ENCODE results near the gene HES3. TPM values are rescaled to one million over a fixed set of nuclear protein-coding genes. Genes with fewer than 3 reads are reported as not detected.

Gene HES3
- total RNA-seq, 1 experiment from 2014 or later = not detected

DNA sequence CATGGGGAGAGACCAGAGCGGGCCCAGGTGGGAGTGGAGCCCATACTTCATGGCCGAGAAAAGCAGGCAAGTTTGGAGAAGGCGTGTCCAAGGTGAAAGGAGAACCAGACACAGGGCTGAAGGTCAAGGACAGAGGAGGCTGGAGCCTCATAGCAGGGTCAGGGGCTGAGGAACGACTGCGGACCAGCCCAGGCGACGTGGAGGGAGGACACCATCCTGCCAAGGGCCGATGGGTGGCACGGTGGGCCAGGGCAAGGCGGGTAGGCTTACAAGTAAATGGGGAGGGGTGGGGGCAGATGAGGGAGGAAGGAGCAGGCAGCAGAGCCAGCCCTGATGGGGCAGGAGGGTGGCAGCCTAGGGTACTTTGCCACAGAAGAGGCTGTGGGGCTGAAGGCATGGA, 35.1 kb downstream of the HES3 start (continued):
- TF ChIP-seq, protein P1, sequence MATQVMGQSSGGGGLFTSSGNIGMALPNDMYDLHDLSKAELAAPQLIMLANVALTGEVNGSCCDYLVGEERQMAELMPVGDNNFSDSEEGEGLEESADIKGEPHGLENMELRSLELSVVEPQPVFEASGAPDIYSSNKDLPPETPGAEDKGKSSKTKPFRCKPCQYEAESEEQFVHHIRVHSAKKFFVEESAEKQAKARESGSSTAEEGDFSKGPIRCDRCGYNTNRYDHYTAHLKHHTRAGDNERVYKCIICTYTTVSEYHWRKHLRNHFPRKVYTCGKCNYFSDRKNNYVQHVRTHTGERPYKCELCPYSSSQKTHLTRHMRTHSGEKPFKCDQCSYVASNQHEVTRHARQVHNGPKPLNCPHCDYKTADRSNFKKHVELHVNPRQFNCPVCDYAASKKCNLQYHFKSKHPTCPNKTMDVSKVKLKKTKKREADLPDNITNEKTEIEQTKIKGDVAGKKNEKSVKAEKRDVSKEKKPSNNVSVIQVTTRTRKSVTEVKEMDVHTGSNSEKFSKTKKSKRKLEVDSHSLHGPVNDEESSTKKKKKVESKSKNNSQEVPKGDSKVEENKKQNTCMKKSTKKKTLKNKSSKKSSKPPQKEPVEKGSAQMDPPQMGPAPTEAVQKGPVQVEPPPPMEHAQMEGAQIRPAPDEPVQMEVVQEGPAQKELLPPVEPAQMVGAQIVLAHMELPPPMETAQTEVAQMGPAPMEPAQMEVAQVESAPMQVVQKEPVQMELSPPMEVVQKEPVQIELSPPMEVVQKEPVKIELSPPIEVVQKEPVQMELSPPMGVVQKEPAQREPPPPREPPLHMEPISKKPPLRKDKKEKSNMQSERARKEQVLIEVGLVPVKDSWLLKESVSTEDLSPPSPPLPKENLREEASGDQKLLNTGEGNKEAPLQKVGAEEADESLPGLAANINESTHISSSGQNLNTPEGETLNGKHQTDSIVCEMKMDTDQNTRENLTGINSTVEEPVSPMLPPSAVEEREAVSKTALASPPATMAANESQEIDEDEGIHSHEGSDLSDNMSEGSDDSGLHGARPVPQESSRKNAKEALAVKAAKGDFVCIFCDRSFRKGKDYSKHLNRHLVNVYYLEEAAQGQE (IDR thresholded peaks at IDR 0.05; ENCODE audit: low read depth) = no peak
- TF ChIP-seq, protein P2, sequence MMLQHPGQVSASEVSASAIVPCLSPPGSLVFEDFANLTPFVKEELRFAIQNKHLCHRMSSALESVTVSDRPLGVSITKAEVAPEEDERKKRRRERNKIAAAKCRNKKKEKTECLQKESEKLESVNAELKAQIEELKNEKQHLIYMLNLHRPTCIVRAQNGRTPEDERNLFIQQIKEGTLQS (IDR thresholded peaks at IDR 0.05) = no peak
- TF ChIP-seq POLR2A (IDR thresholded peaks at IDR 0.05; ENCODE audit: borderline replicate concordance, extremely low read depth, insufficient read depth, insufficient read length) = no peak
- TF ChIP-seq ELF1 (IDR thresholded peaks at IDR 0.05; ENCODE audit: borderline replicate concordance, low read depth) = no peak

DNA sequence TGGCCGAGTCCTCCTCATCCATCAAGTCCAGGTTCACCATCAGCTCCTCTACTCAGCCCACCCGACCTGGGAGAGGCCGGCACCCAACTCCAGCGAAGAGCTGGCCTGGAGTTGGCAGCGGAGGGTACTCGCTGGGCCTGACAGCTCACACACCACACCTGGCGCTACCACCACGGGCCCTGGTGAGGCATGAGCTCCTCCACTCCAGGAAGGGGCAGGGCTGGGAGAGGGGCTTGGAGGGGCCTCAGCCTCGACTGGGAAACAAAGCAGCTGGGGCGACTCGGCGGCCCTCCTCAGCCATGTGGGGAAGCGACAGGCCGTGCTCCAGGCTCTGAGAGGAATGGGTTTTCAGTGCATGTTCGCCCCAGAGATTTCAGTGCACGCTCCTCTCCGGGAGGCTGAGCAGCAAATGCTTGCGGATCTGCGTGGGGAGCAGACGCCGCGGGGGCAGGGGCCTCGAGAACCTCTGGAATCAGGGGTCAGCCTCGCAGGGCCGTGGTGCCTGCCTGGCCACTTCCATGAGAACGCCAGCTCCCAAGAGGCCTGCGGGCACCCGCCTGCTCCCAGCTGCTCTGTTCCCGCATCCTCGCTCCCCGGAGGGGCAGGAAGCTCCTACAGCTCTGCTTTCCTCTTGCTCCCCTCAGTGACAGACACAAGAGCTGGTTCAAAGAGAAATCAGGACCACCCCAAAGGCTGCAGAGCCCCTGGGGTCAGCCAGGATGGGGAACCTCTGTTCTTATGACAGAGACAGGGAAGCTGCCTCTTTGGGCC, 35.8 kb downstream of the HES3 start:
- Histone ChIP-seq H3K27ac (ENCODE audit: low read depth, low read length) (no peak overlapping the region), H3K79me2 (ENCODE audit: insufficient read depth, low read length) (no peaks in the 10 kb centered on the region), H3K27me3 (ENCODE audit: insufficient read depth, low read length) (no peaks in the 10 kb centered on the region), H3K9me2 (ENCODE audit: insufficient read depth) (no peaks in the 10 kb centered on the region), H3K4me1 (ENCODE audit: control insufficient read depth in 1 of 2, insufficient read depth in 2 of 2, low read length in 2 of 2) (no peaks in the 10 kb centered on the region), H3K4me3 (replicated peaks in 1 of 2; ENCODE audit: low read depth in 1 of 2, low read length in 2 of 2) (no peak overlapping the region), H3K36me3 (ENCODE audit: control insufficient read depth in 1 of 2, insufficient read depth in 2 of 2, low read length in 2 of 2) (no peaks in the 10 kb centered on the region; a peak in 1 of 4 replicates), H2AFZ (ENCODE audit: low read depth, low read length, poor library complexity, severe bottlenecking) (no peak overlapping the region), H4K20me1 (ENCODE audit: insufficient read depth) (no peaks in the 10 kb centered on the region), H3K9me3 (ENCODE audit: control insufficient read depth in 1 of 2, insufficient read depth in 1 of 2, low read depth in 1 of 2, low read length in 2 of 2) (no peaks in the 10 kb centered on the region), H3K4me2 (ENCODE audit: low read length) (no peak overlapping the region), H3K9ac (ENCODE audit: low read length) (no peak overlapping the region)
- no TSS peak for BruUV-seq (replicated peaks)
- ChIA-PET POLR2A (no interaction called here), RAD21 (ENCODE audit: low non-redundant PET in 1 of 2, low total read pairs in 2 of 2, uncharacterized antibody in 2 of 2, unreplicated experiment in 2 of 2) (no interaction called here), CTCF (no interaction called here)
- DNase-seq (ENCODE audit: low read depth, low spot score) = no peak
- ATAC-seq = no peak
- intact Hi-C loops (cut with micrococcal nuclease) = no loop called here
- TF ChIP-seq POLR2A (IDR thresholded peaks at IDR 0.05; ENCODE audit: borderline replicate concordance, extremely low read depth, insufficient read depth, insufficient read length) (no peak), SRF (IDR thresholded peaks at IDR 0.05; ENCODE audit: low read depth) (no peak), TCF7L2 (IDR thresholded peaks at IDR 0.05; ENCODE audit: borderline replicate concordance, extremely low read depth, insufficient read depth, insufficient read length) (no peak), ZNF274 (IDR thresholded peaks at IDR 0.05; ENCODE audit: low read depth, low read length) (no peak), EZH2 (IDR thresholded peaks at IDR 0.05) (no peak), ELF1 (IDR thresholded peaks at IDR 0.05; ENCODE audit: borderline replicate concordance, low read depth) (no peak), SP1 (IDR thresholded peaks at IDR 0.05; ENCODE audit: low read depth) (no peak), EGR1 (IDR thresholded peaks at IDR 0.05; ENCODE audit: low read depth) (no peak), RAD21 (IDR thresholded peaks at IDR 0.05; ENCODE audit: low read depth) (no peak), YY1 (IDR thresholded peaks at IDR 0.05; ENCODE audit: extremely low read depth, insufficient replicate concordance, low read depth, low read length) (no peak), CEBPB (IDR thresholded peaks at IDR 0.05; ENCODE audit: low read depth) (no peak), POLR2AphosphoS5 (IDR thresholded peaks at IDR 0.05; ENCODE audit: low read depth, low read length) (no peak)
- TF ChIP-seq, protein P3, sequence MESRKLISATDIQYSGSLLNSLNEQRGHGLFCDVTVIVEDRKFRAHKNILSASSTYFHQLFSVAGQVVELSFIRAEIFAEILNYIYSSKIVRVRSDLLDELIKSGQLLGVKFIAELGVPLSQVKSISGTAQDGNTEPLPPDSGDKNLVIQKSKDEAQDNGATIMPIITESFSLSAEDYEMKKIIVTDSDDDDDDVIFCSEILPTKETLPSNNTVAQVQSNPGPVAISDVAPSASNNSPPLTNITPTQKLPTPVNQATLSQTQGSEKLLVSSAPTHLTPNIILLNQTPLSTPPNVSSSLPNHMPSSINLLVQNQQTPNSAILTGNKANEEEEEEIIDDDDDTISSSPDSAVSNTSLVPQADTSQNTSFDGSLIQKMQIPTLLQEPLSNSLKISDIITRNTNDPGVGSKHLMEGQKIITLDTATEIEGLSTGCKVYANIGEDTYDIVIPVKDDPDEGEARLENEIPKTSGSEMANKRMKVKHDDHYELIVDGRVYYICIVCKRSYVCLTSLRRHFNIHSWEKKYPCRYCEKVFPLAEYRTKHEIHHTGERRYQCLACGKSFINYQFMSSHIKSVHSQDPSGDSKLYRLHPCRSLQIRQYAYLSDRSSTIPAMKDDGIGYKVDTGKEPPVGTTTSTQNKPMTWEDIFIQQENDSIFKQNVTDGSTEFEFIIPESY (IDR thresholded peaks at IDR 0.05; ENCODE audit: extremely low read depth, insufficient replicate concordance, low read length) = no peak
- TF ChIP-seq, protein P2 (IDR thresholded peaks at IDR 0.05) = no peak
- TF ChIP-seq, protein P4, sequence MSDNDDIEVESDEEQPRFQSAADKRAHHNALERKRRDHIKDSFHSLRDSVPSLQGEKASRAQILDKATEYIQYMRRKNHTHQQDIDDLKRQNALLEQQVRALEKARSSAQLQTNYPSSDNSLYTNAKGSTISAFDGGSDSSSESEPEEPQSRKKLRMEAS (IDR thresholded peaks at IDR 0.05) = no peak
